Neural progenitor cell (in vitro differentiated cells): Measurements from ENCODE around the gene TUBB3. TPM values are rescaled to one million over a fixed set of nuclear protein-coding genes. Genes with fewer than 3 reads are reported as not detected.

Source experiments
- DNase-seq: peaks from one replicate; pipeline ENCODE4 v3.0.0-alpha.2; 2016; ENCODE audit warnings: low spot score
- H2AFZ ChIP-seq: fragments of 200-600 bp; sonication (generic); replicated peaks from 2 replicates; pipeline ENCODE4 v1.6.1; 2016; ENCODE audit warnings: antibody characterized with exemption
- H3F3A ChIP-seq: fragments of 200-600 bp; sonication (generic); 2 replicates; pipeline ENCODE4 v1.6.1; 2016; ENCODE audit warnings: antibody characterized with exemption, low read depth
- H3K27ac ChIP-seq: fragments of 200-600 bp; sonication (generic); 2 replicates; pipeline ENCODE4 v1.5.1; 2016; ENCODE audit warnings: mild to moderate bottlenecking
- H3K27me3 ChIP-seq: fragments of 200-600 bp; sonication (generic); 2 replicates; pipeline ENCODE4 v1.6.1; 2016; ENCODE audit warnings: mild to moderate bottlenecking, moderate library complexity
- H3K36me3 ChIP-seq: fragments of 200-600 bp; sonication (generic); 2 replicates; pipeline ENCODE4 v1.5.1; 2016
- H3K4me1 ChIP-seq: fragments of 200-600 bp; sonication (generic); 2 replicates; pipeline ENCODE4 v1.6.1; 2016; ENCODE audit warnings: mixed run types
- H3K4me2 ChIP-seq: fragments of 200-600 bp; sonication (generic); 2 replicates; pipeline ENCODE4 v1.6.1; 2016
- H3K4me3 ChIP-seq: fragments of 200-600 bp; sonication (generic); 2 replicates; pipeline ENCODE4 v1.5.1; 2016
- H3K79me2 ChIP-seq: fragments of 200-600 bp; sonication (generic); 2 replicates; pipeline ENCODE4 v1.6.1; 2016; ENCODE audit warnings: low read depth
- H3K9ac ChIP-seq: fragments of 200-600 bp; sonication (generic); 2 replicates; pipeline ENCODE4 v1.6.1; 2016
- H3K9me3 ChIP-seq: fragments of 200-600 bp; sonication (generic); 2 replicates; pipeline ENCODE4 v1.5.1; 2016; ENCODE audit warnings: low read depth
- H4K20me1 ChIP-seq: fragments of 200-600 bp; sonication (generic); 2 replicates; pipeline ENCODE4 v1.6.1; 2016; ENCODE audit warnings: low read depth
- H3K27ac Mint-ChIP-seq: 3 replicates; pipeline ENCODE4 v1.8.0; 2021; ENCODE audit warnings: mixed read lengths
- H3K27me3 Mint-ChIP-seq: 2 replicates; pipeline ENCODE4 v1.8.0; 2022; ENCODE audit warnings: low read depth, mild to moderate bottlenecking, inconsistent platforms, moderate library complexity, mixed read lengths; ENCODE audit not compliant: insufficient read depth
- H3K36me3 Mint-ChIP-seq: 3 replicates; pipeline ENCODE4 v1.8.0; 2021; ENCODE audit warnings: mixed read lengths
- H3K4me1 Mint-ChIP-seq: 3 replicates; pipeline ENCODE4 v1.8.0; 2021; ENCODE audit warnings: mixed read lengths
- H3K4me3 Mint-ChIP-seq: 3 replicates; pipeline ENCODE4 v1.8.0; 2021; ENCODE audit warnings: mild to moderate bottlenecking, moderate library complexity, mixed read lengths
- H3K9me3 Mint-ChIP-seq: 3 replicates; pipeline ENCODE4 v1.8.0; 2020; ENCODE audit warnings: mixed read lengths
- EZH2 ChIP-seq: fragments of 200-600 bp; sonication (generic); IDR thresholded peaks from 2 replicates; pipeline ENCODE4 v1.6.1; 2017; ENCODE audit warnings: antibody characterized with exemption, mild to moderate bottlenecking, moderate library complexity
- EZH2phosphoT487 ChIP-seq: fragments of 200-600 bp; sonication (generic); IDR thresholded peaks from 2 replicates; pipeline ENCODE4 v1.6.1; 2017; ENCODE audit warnings: antibody characterized with exemption
- total RNA-seq: library from RNA; depleted of rRNA; stranded (reverse); fragments of >200 nt; gene quantifications from 2 replicates; pipeline ENCODE4 v1.2.3, GENCODE V29; 2015; ENCODE audit warnings: low replicate concordance
- TF ChIP-seq, protein P1 (sequence below): fragments of 200-600 bp; sonication (generic); IDR thresholded peaks from 2 replicates; pipeline ENCODE4 v1.5.1; 2017; ENCODE audit warnings: antibody characterized with exemption, mild to moderate bottlenecking

TUBB3 gene
- total RNA-seq, 1 donor from 2014 or later: 41.4 TPM

DNA sequence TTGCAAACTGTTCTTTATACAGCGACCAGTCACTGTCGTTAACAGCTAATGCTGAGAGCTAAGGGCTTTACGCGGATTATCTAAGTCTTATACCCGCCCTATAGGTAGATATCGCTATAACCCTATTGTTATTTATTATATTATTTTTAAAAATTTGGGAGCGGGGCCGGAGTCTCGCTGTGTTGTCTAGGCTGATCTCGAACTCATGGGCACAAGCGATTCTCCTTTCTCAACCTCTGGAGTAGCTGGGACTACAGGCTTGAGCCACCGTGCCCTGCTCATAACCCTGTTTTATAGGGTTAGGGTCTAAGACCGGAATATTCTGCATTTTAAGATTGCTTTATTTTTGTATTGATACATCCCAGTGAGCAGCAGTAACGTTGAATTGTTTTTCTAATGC is 50.1 kb downstream of the TUBB3 start:
- Mint-ChIP-seq H3K4me1 (peaks cover 12% of the 10 kb centered on the region), H3K36me3 (peaks cover 22% of the 10 kb centered on the region), H3K9me3 (peaks cover 17% of the 10 kb centered on the region), H3K27me3 (peaks cover 11% of the 10 kb centered on the region), H3K27ac (peak overlapping the region; percentile 99), H3K4me3 (peak overlapping the region; percentile 98)
- TF ChIP-seq EZH2: no peak
- no peak for TF ChIP-seq EZH2phosphoT487
- TF ChIP-seq, protein P1, sequence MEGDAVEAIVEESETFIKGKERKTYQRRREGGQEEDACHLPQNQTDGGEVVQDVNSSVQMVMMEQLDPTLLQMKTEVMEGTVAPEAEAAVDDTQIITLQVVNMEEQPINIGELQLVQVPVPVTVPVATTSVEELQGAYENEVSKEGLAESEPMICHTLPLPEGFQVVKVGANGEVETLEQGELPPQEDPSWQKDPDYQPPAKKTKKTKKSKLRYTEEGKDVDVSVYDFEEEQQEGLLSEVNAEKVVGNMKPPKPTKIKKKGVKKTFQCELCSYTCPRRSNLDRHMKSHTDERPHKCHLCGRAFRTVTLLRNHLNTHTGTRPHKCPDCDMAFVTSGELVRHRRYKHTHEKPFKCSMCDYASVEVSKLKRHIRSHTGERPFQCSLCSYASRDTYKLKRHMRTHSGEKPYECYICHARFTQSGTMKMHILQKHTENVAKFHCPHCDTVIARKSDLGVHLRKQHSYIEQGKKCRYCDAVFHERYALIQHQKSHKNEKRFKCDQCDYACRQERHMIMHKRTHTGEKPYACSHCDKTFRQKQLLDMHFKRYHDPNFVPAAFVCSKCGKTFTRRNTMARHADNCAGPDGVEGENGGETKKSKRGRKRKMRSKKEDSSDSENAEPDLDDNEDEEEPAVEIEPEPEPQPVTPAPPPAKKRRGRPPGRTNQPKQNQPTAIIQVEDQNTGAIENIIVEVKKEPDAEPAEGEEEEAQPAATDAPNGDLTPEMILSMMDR: no peak
- no peak for DNase-seq
- Histone ChIP-seq H3K27me3 (no peaks in the 10 kb centered on the region), H3K4me3 (peak overlapping the region; percentile 98), H3K36me3 (no peaks in the 10 kb centered on the region), H4K20me1 (peaks cover 2% of the 10 kb centered on the region), H3K4me1 (peaks cover 9% of the 10 kb centered on the region), H3F3A (no peaks in the 10 kb centered on the region), H3K27ac (no peak overlapping the region), H3K4me2 (peak overlapping the region; percentile 98), H3K9ac (peak overlapping the region; percentile 96), H2AFZ (peak overlapping the region; percentile 96), H3K9me3 (no peaks in the 10 kb centered on the region), H3K79me2 (peaks cover 65% of the 10 kb centered on the region)

DNA sequence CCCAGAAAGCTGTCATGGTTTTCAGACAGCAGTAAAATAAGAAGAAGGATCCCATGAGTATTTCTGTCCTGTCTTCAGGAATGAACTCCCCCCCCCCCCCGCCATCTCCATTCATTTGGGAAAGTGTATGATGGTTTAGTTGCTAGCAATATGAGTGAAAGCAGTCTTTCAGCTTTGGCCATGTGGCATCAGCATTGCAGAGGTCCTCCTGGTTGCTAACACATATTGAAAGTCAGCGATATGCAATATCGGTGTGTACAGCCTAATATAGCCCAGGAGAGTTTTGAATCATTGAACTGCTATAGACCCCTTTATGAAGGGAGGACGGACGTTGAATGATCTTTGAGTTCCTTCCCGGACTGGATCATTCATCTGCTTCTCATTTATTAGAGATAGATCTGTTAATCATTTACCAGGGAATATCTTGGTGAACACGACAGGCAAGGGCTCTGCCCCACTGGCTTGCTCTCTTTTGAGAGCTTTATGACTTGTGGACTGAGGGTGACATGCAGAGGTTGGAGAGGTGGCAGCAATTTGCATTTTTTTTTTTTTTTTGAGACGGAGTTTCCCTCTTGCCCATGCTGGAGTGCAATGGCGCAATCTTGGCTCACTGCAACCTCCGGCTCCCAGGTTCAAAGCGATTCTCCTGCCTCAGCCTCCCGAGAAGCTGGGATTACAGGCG is 50.7 kb downstream of the TUBB3 start:
- Histone ChIP-seq H3K4me3 (peak overlapping the region; percentile 98), H3K9me3 (no peaks in the 10 kb centered on the region), H3K9ac (no peak overlapping the region), H3K4me2 (peak overlapping the region; percentile 98), H3K36me3 (no peaks in the 10 kb centered on the region), H3K4me1 (peaks cover 9% of the 10 kb centered on the region), H3K27ac (no peak overlapping the region), H2AFZ (no peak overlapping the region), H3F3A (no peaks in the 10 kb centered on the region), H3K27me3 (no peaks in the 10 kb centered on the region), H3K79me2 (peaks cover 65% of the 10 kb centered on the region), H4K20me1 (no peaks in the 10 kb centered on the region)
- Mint-ChIP-seq H3K27me3 (peaks cover 11% of the 10 kb centered on the region), H3K4me3 (peak overlapping the region; percentile 98), H3K9me3 (peaks cover 17% of the 10 kb centered on the region), H3K4me1 (peaks cover 8% of the 10 kb centered on the region), H3K27ac (no peak overlapping the region), H3K36me3 (peaks cover 19% of the 10 kb centered on the region)
- TF ChIP-seq, protein P1: no peak
- TF ChIP-seq EZH2: no peak
- TF ChIP-seq EZH2phosphoT487: no peak
- no peak for DNase-seq

- Histone ChIP-seq H3K27ac (no peak overlapping the region), H3K9ac (no peak overlapping the region), H3F3A (no peaks in the 10 kb centered on the region), H3K4me1 (peaks cover 9% of the 10 kb centered on the region), H3K27me3 (no peaks in the 10 kb centered on the region), H3K79me2 (peaks cover 65% of the 10 kb centered on the region), H3K9me3 (no peaks in the 10 kb centered on the region), H2AFZ (no peak overlapping the region), H4K20me1 (no peaks in the 10 kb centered on the region), H3K4me3 (no peak overlapping the region), H3K4me2 (no peak overlapping the region), H3K36me3 (no peaks in the 10 kb centered on the region)
- TF ChIP-seq EZH2 (no peak), EZH2phosphoT487 (no peak)
- TF ChIP-seq, protein P1: no peak
- peaks cover 9% of the 10 kb centered on the region for H3K27me3 Mint-ChIP-seq
- peaks cover 17% of the 10 kb centered on the region for H3K9me3 Mint-ChIP-seq
- DNase-seq: no peak
- no peak overlapping the region for H3K4me3 Mint-ChIP-seq
- no peak overlapping the region for H3K27ac Mint-ChIP-seq
- peaks cover 25% of the 10 kb centered on the region for H3K36me3 Mint-ChIP-seq
- H3K4me1 Mint-ChIP-seq: peaks cover 8% of the 10 kb centered on the region
Observed at GRCh38 chr16:89974870-89975269, 51.7 kb downstream of the TUBB3 start.
